ENCODE measurements around the gene ZSCAN31. TPM values are rescaled to one million over a fixed set of nuclear protein-coding genes. Genes with fewer than 3 reads are reported as not detected.

ZSCAN31 gene
- total RNA-seq, 1 donor from 2014 or later = 8.3 TPM

GRCh38 chr6:28274888-28275287 lies 61.1 kb downstream of the ZSCAN31 start:
- Histone ChIP-seq H3K79me2 (ENCODE audit: low read depth) (peaks cover 16% of the 10 kb centered on the region), H3K9ac (no peak overlapping the region), H3K4me3 (no peak overlapping the region), H3K27ac (no peak overlapping the region), H2AFZ (replicated peaks) (no peak overlapping the region), H3K4me1 (no peaks in the 10 kb centered on the region), H3K36me3 (peaks cover 9% of the 10 kb centered on the region), H3K4me2 (no peak overlapping the region), H3K27me3 (no peaks in the 10 kb centered on the region), H3F3A (ENCODE audit: low read depth) (peaks cover 7% of the 10 kb centered on the region), H3K9me3 (ENCODE audit: low read depth) (no peaks in the 10 kb centered on the region), H4K20me1 (ENCODE audit: low read depth) (no peaks in the 10 kb centered on the region)
- Mint-ChIP-seq H3K27me3 (ENCODE audit: insufficient read depth, low read depth) (peaks cover 5% of the 10 kb centered on the region), H3K4me1 (no peaks in the 10 kb centered on the region), H3K36me3 (peaks cover 18% of the 10 kb centered on the region), H3K4me3 (no peak overlapping the region), H3K9me3 (no peaks in the 10 kb centered on the region), H3K27ac (no peak overlapping the region)
- no peak for DNase-seq (ENCODE audit: low spot score)
- no peak for TF ChIP-seq EZH2phosphoT487 (IDR thresholded peaks at IDR 0.05)
- TF ChIP-seq EZH2 (IDR thresholded peaks at IDR 0.05) = no peak
- no peak for TF ChIP-seq CTCF (IDR thresholded peaks at IDR 0.05)

Small RNAs within 50 kb of the gene (small RNA-seq; reads per million reads assigned to genes)
- gene AL021997.1 (not detected), gene AL021997.2 (not detected)

Other genes with a start within 250 kb of the ZSCAN31 start
- gene ZSCAN16, start 211.5 kb downstream of the ZSCAN31 start, total RNA-seq (ENCODE audit: low replicate concordance) = 8.4 and 17.7 TPM in 2 replicates
- 42.7 and 43.1 TPM in 2 replicates for gene ZKSCAN8, start 194.3 kb downstream of the ZSCAN31 start, total RNA-seq (ENCODE audit: low replicate concordance)
- 34.6 and 34.7 TPM in 2 replicates for gene ZSCAN9, start 110.9 kb downstream of the ZSCAN31 start, total RNA-seq (ENCODE audit: low replicate concordance)
- gene ZKSCAN4, start 83.9 kb downstream of the ZSCAN31 start, total RNA-seq (ENCODE audit: low replicate concordance) = 5.9 and 9.8 TPM in 2 replicates
- not detected in 2 replicates for gene NKAPL, start 76.9 kb downstream of the ZSCAN31 start, total RNA-seq (ENCODE audit: low replicate concordance)
- gene ZSCAN26, start 69.0 kb downstream of the ZSCAN31 start, total RNA-seq (ENCODE audit: low replicate concordance) = 36.8 and 40.5 TPM in 2 replicates
- 13.6 and 13.8 TPM in 2 replicates for gene PGBD1, start 54.6 kb downstream of the ZSCAN31 start, total RNA-seq (ENCODE audit: low replicate concordance)
- 9.0 and 12.3 TPM in 2 replicates for gene ZKSCAN3, start 13.8 kb upstream of the ZSCAN31 start, total RNA-seq (ENCODE audit: low replicate concordance)
- 15.1 and 20.7 TPM in 2 replicates for gene ZSCAN12, start 63.6 kb upstream of the ZSCAN31 start, total RNA-seq (ENCODE audit: low replicate concordance)
- gene ZSCAN23, start 107.3 kb upstream of the ZSCAN31 start, total RNA-seq (ENCODE audit: low replicate concordance) = 20.4 and 21.3 TPM in 2 replicates
- gene GPX6, start 179.6 kb upstream of the ZSCAN31 start, total RNA-seq (ENCODE audit: low replicate concordance) = not detected in 2 replicates
- gene GPX5, start 189.7 kb upstream of the ZSCAN31 start, total RNA-seq (ENCODE audit: low replicate concordance) = not detected in 2 replicates

Measured in neural progenitor cell (in vitro differentiated cells).